ENCODE data around the gene SEPTIN5.
"Not testable (repeated sequence)": the region's sequence is repeated elsewhere in the genome, so short reads cannot be mapped to it uniquely, and the experiment has no call there.

The SEPTIN5 gene

DNA sequence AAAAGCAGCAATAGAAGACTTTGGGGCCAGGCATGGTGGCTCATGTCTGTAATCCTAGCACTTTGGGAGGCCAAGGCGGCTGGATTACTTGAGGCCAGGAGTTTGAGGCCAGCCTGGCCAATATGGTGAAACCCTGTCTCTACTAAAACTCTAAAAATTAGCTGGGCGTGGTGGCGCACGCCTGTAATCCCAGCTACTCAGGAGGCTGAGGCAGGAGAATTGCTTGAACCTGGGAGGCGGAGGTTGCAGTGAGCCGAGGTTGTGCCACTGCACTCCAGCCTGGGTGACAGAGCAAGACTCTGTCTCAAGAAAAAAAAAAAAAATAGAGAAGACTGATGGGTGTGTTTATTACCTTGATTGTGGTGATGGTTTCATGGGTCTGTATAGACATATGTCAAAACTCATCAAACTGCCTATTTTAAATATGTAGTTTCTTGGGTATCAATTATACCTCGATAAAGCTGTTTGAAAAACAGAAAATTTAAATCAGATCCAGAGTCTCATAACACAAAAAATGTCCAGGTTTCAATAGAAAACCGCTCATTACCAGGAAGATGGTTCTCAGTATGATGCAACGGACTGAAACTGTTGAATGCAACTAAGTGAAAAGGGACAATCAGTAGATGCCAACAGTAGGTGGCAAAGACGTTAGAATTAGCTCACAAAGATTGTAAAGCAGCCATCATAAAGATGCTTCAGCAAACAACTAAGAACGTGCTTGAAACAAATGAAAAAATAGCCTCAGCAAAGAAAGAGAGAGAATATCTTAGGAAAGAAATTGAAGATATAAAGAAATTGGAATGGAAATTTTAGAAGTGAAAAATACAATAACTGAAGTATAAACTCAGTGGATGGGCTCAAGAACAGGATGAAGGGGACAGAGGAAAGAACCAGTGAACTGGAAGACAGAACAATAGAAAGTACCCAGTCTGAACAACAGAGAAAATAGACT lies 33.1 kb upstream of the SEPTIN5 start:
- DNase-seq (ENCODE audit: low read depth) = no peak

DNA sequence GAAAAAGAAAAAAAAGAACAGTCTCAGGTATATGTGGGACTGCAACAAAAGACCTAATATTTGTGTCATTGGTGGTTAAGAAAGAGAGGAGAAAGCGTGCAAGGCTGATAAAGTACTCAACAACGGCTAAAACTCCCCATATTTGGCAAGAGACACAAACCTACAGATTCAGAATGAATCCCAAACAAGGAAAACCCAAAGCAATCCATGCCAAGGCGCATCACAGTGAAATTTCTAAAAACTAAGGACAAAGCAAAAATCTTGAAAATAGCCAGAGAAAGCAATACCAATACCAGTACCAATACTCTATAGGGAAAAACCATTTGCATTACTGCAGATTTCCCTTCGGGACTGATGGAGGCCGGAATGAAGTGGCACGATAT lies 32.4 kb upstream of the SEPTIN5 start:
- no peak for DNase-seq (ENCODE audit: low read depth)

DNA sequence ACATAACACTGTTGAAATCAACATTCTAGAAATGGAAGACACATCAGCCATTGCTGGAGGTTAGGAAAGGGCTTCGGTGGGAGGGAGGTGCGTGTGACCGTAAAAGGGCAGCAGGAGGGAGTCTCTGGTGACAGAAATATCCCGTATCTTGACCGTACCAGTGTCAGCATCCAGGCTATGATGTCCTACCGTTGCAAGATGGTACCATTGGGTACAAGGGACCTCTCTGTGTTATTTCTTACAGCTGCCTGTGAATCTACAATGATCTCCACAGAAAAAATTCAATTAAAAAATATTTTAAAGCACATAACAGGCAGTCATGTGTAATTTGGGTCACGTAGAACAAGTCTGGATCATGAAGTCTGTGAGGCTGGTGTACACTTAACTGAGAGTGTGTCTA lies 27.4 kb upstream of the SEPTIN5 start:
- no peak for DNase-seq (ENCODE audit: low read depth)

DNA sequence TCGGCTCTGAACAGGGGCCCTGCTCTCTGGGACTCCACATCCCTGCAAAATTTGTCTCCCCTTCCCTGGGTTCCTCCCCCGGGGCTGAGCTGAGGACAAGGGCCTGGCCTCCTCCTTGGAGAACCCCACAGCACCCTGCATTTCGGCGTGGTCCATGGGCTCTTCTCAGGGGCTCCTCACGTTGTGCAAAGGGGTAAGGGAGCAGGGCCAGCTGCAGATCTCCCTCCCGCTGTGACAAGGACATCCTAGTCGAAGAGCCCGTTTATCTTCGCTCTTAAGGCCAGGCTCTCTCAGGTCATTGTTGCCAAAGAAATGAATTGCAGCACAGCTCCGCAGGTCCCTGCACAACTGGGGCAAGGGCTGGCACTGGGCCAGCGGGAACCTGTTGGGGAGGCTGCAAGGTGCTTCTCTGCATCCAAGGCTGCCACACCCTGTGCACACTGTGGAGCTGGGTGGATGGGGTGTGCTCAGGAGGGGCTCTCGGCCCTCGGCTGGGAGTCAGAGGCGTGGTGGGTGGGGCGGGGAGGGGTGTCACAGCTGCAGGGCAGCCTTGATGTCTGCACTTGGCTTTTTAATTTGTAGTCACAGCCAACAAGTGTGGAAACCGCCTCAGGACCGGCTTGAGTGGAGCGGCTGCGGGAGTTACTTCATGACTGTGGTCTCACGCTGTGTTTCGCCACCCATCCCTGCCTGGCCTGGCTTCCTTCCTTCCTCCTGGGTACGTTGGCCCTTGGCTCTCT lies 26.6 kb upstream of the SEPTIN5 start:
- no peak for DNase-seq (ENCODE audit: low read depth)

DNA sequence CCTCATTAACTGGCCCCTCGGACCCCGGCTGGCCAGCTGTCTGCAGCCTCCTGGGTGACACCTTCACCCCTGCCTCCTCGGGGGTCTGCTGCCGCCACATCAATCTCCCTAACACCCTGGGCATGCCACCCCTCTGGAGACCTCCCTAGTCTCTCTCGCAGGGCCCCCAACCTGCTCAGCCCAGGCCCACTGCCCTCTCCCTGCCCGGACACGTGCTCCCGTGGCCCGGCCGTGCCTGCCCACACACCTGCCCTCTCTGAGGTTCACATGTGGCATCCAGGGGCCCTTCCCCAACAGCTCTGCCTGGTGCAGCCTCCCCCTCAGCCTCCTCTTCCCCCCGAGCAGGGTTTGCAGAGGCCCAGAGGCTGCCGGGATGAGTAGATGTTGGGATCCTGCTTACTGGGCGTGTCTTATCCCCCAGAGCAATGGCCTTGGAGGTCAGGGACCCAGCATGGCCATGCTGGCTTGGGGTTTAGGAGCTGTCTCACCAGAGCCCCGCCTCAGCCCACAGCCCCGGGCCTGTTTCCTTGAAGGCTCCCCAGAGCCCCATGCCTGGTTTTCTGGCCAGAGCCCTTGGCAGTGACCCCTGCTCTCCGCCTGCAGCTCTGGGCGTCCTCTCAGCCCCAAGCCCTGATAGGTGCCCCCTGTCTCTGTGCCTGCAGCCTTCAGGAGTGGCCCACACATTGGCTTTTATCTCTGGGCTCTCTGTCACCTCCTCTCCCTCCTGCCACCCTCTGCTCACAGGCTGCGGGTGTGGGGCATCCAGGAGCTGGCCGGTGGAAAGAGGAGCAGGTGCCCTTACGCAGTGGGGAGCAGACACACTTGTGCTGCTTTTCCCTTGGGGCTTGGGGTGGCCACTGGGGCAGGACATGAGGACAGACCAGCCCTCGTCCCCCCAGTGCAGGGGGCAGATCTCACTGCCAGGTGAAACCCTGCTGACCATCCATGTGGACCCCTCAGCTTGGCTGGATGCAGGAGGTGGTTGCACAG lies 25.7 kb upstream of the SEPTIN5 start:
- DNase-seq (ENCODE audit: low read depth) = no peak

DNA sequence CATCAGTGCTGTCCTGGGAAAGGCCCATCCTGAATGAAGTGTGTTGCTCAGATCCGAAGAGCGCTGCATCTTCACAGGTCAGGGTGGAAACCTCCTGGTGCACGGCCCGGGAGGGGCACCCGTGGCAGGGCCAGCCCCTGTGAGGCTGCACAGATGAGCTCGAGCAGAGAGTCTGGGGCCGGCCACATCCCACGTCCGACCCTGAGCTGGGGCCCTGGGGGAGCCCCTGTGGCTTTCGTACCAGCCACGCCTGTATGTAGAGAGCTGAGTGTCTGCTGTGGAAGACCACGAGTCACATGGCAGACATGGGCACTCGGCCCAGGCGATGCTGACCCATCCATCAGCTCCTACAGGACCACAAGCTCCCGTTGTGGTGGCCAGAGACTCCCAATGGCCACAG lies 24.9 kb upstream of the SEPTIN5 start:
- no peak for DNase-seq (ENCODE audit: low read depth)

DNA sequence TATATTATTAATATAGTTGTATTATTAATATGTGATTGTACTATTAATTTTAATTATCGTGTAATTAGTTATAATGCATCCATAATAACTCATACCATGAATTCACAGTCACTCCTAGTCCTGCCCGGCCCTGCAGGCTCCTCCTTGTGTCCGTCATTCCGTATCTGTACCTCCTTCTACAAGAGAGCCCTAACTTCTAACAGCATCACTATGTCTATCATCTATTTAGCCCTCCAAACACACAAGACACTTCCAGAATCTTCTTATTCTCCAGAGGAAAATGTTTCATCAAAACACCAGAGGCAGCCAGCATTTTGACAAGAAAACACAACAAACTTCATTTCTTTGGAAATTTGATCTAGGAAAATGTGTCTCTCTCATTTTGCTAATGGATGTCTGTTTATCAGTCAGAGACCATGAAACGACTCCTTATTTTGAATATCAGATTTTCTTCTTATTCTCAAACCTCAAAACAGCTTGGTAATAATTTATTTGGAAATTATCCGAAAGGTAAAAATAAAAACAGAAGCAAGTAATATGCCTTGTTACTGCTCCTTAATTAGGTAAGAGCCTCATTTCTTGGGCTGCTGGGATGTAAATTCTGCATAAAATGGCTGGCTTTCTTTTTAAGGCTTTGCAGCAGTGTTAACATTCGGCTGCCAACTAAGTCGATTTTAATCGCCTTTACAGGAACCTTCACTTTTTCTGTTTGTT lies 23.1 kb upstream of the SEPTIN5 start:
- DNase-seq (ENCODE audit: low read depth) = no peak

DNA sequence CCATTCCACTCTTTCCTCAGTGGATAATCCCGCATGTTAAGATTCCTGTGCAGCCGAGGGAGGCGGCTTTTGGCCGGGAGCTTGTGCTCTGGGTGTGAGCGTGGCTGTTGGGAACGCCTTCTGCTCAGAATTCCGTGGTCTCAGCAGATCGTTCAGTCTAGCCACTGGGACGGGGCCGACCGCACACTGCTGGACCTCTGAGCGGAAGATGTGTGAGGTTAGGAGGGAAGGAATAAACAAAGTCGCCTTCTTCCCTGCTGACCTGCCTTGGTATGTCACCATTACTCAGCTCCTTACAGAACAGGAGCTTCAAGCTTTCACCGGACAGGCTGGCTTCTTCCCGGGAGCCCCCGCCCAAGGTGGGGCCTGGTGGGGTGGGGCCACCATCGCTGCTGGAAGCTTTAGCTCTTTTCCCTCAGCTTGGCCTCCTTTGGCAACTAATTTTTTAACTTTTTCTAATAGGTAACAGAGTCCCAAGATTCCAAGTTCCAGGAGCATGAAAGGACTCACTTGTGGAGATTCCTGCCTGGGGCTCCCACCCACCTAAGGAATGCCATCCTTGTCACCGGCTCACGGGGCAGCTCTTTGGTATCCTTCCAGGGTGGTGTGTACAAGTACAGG lies 22.5 kb upstream of the SEPTIN5 start:
- no peak for DNase-seq (ENCODE audit: low read depth)

DNA sequence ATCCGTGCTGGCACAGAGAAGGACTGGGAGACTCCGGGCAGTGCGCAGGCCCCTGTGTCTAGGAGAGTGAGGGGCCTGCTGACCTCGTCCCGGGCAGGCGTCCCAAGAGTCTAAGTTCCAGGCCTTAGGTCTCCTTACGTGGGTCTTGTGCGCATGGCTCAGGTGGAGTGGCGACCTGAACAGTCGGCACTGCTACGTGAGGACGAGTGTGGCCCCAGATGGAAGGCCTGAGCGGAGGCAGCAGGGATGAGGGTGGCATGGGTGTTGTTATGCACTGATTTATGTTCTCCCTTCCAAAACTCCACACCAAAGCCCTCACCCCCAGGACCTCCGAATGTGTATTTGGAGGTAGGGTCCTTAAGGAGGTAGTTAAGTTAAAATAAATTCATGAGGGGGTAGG lies 20.7 kb upstream of the SEPTIN5 start:
- no peak for DNase-seq (ENCODE audit: low read depth)

DNA sequence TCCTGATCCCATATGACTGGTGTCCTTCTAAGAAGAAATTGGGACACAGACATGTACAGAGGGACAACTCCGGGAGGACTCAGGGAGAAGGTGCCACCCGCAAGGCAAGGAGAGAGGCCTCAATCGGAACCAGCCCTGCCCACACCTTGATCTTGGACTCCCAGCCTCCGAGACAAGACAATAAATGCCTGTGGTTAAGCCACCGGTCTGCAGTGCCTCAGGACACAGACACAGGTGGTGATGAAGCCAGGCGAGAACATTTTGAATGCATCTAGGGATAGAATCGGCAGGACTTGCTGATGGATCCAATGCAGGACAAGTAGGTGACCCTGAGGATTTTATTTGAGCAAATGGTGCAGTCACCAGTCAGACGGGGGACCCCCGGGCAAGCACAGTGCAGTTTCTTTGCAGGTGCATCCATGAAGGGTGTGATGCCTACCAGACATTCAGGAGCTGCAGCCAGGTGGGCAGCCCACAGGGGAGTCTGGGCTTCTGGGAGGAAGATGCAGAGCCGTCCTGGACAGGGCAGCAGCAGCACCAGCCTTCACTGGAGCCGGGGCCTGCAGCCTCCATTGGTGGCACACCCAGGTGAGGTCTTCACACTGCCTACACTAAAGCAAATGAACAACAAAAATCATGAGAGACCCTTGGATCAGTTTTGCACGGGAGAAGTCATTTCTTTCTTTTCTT lies 20.2 kb upstream of the SEPTIN5 start:
- no peak for DNase-seq (ENCODE audit: low read depth)

DNA sequence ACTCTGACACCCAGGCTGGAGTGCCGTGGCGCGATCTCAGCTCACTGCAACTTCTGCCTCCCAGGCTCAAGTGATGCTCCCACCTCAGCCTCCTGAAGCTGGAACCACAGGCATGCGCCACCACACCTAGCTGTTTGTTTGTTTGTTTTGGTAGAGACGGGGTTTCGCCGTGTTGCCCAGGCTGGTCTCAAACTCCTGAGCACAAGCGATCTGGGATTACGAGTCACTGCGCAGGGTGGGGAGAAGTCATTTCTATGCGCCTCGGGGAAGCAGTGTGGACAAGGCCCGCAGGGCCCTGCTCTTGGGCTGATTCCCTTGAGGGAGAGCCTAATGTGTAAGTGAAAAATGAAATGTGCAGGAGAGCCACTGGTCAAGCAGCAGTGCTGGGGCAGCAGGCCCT lies 19.6 kb upstream of the SEPTIN5 start:
- DNase-seq (ENCODE audit: low read depth) = no peak

DNA sequence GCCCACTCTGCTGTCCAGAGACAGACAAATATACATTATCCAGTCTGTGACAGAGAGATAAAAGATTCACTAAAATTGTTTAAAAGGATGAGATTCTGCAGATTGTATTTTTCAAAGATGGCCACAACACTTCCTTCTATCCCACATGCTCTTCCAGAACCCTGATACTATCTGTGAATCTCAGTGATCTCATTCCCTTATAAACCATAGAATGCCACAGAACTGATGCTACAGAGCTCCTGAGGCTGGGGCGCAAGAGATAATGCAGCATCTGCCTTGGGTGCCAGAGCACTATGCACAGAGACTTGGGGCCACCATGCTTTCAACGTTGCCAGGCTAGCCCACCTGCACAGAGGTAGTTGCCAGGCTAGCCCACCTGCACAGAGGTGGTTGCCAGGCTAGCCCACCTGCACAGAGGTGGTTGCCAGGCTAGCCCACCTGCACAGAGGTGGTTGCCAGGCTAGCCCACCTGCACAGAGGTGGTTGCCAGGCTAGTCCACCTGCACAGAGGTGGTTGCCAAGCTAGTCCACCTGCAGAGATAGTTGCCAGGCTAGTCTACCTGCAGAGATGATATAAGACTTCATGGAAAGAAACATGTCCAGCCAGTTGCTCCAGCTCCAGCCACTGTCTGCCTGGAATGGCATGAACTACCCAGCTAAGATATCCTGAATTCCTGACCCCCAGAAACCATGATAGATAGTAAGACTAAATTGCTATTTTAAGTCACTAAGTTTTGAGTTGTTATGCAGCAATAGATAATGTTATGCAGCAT lies 17.6 kb upstream of the SEPTIN5 start:
- DNase-seq (ENCODE audit: low read depth) = no peak

DNA sequence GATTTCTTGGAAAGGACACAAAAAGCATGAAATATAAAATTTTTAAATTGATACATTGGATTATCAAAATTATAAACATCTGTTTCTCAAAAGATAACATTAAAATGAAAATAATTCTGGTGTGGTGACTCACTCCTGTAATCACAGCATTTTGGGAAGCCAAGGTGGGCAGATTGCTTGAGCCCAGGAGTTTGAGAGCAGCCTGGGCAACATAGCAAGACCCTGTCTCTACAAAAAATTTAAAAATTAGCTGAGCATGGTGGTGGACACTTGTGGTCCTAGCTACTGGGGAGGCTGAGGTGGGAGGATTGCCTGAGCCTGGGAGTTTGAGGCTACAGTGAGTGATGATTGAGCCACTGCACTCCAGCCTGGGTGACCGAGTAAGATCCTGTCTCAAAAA lies 16.4 kb upstream of the SEPTIN5 start:
- DNase-seq (ENCODE audit: low read depth) = not testable (repeated sequence)

DNA sequence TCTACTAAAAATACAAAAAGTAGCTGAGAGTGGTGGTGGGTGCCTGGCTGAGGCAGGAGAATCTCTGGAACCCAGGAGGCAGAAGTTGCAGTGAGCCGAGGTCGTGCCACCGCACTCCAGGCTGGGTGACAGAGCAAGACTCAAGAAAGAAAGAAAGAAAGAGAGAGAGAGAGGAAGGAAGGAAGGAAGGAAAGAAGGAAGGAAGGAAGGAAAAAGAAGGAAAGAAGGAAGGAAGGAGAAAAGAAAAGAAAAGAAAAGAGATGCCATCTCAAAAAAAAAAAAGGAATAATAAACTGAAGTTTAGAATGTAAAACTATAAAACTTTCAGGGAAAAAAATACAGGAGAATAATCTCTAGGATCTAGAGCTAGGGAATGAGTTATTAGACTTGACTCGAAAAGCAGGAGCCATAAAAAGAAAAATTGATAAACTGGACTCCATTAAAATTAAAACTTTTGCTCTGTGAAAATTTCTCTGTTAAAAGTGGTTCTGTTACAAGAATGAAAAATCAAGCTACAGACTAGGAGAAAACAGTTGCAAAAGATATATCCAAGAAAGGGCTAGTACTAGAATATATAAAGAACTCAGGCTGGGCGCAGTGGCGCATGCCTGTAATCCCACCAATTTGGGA lies 13.4 kb upstream of the SEPTIN5 start:
- no peak for DNase-seq (ENCODE audit: low read depth)

DNA sequence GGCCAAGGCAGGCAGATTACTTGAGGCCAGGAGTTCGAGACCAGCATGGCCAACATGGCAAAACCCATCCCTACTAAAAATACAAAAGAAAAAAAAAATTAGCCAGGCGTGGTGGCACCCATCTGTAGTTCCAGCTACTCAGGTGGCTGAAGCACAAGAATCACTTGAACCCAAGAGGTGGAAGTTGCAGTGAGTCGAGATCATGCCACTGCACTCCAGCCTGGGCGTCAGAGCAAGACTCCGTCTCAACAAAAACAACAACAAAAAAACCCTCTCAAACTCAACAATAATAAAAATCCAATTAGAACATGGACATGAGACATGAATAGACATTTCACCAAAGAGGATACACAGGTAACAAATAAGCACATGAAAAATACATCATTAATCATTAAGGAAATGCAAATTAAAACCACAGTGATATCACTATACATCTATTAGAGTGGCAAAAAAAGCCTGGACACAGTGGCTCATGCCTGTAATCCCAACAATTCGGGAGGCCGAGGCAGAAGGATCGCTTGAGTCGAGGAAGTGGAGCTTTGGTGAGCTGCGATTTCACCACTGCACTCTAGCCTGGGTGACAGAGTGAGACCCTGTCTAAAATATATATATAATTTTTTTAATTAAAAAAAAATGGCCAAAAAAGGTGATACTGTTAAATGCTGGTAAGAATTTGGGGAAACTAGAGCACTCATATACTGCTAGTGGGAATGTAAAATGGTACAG lies 12.7 kb upstream of the SEPTIN5 start:
- no peak for DNase-seq (ENCODE audit: low read depth)

DNA sequence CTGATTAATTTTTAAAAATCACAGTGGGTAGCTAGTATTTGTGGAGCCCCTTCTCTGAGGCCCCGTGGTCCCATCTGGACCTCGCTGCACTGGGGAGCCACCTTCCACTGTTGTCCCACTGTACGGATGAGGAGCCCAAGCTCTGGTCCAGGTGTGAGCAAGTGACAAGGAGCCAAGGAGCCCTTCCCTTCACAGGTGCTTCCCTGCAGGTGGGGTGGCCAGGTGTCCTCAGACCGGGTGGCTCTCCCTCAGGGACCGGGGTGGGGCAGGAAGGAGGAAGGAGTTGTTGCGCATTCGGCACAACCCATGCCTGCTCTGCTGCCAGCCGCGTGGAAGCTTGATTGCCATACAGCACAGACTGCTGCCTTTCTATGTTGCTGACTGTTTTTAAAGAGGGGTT lies 10.4 kb upstream of the SEPTIN5 start:
- DNase-seq (ENCODE audit: low read depth) = no peak

DNA sequence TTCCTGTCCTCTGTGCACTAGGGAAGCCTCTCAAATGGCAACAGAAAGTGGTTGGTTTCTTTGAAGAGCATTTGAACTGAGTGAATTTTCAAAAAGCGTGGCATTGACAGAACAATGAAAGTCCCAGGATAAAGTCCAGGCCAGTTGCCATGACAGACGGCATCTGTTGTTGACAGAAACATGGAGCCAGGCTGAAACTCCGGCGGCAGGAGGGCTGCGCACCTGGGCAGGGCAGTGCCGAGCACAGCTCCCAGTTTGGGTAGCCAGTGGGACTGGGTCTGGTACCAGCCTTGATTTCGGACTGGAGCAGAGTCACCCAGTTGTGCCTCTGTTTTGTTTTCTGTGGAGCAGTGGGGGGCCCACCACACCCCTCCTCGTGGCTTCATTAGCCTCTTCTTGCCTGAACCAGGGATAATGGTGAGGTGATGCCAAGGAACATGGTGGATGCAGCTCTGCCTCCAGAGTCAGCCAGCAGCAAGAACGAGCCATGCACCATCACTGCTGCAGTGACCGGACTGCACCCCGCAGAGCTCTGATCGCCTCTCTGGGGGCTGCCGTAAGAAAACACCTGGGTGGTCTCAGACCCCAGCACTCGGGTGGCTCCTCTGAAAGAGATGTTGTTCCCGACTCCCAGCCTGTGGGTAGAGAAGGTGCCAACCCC lies 9.8 kb upstream of the SEPTIN5 start:
- no peak for DNase-seq (ENCODE audit: low read depth)
